Stimulated activated CD4-positive, alpha-beta T cell treated with anti-CD3 and anti-CD28 coated beads, Interleukin-4, amount 100 ng/mL, for 1 hour (primary cell): ENCODE results near the gene STK17B.

Experiments
- DNase-seq: peaks from one replicate; pipeline ENCODE4 v3.0.0-alpha.2; 2020

STK17B gene

DNA sequence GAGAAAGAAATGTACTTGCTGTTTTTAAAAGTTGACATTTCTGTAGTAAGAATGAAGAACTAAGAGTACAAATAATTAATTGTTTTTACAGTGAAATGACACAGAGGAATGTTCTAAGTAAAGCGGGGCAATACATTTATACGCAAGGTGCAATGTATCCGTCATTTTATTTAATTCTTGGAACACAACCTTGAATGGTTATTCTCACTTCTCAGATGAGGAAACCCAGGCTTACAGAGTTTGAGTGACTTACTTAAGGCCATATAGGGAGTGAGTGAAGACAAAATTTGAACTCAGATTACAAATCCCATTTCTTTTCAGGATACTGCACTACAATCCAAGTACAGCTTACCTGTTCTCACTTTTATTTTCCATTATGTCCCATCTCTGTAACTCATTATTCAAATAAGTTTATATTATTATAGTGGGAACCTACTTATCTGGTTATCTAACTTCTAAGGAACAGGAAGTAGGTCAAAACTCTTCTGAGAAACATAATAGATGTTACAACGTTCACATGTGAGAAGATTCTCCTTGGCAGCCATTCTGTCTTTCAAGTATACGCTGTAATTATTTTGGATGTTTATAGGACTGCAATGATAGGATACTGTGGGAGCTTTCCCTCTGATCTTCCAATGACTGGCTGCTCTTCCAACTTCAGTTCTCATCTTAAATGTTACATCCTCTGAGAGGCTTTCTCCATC is 12.3 kb upstream of the STK17B start:
- DNase-seq = no peak

DNA sequence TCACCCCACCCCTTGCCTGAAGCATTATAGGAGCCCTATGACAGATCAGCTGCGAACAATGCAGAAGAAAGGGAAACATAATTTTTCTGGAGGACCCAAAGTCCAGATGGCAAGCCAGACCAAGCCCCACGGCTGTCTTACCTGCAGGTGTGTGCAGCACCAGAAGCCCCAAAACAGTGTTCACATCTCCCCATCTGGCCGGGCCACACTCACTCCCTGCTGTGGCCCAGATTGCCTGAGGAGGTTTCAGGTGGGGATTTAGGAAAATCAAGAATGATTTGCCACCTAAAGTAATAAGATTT is 11.7 kb upstream of the STK17B start:
- DNase-seq = no peak

DNA sequence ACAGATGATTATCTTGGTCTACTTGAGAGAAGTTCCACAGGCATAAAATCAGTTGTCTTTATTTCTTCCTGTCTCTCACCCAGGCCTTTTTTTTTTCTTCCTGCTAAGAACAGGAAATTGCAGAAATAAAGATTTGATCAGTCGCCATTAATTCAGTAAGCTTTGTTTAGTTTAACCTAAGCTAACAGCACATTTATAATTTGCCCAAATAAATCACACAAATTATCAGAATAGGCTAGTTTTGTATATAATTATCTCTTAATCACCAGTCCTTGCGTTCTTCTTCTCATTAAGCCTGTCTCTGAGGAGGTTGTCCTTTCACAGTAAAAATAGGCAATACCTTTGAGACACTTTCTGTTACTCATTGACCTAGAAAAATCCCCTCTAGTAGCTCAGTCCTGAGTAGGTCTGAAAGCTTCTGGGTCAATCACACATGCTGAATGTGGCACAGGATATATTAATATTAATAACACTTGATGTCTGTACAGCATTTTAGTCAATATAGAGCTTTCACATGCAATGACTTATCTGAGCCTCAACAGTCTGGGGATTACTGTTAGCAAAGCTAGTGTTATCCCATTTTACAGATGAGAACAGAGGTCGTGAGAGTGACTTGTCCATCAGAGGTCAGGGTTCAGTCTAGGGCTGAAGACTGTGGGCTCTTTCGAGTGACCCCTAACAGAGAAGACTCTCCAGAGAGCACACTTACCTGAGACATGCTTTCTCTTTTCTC is 11.2 kb upstream of the STK17B start:
- no peak for DNase-seq

DNA sequence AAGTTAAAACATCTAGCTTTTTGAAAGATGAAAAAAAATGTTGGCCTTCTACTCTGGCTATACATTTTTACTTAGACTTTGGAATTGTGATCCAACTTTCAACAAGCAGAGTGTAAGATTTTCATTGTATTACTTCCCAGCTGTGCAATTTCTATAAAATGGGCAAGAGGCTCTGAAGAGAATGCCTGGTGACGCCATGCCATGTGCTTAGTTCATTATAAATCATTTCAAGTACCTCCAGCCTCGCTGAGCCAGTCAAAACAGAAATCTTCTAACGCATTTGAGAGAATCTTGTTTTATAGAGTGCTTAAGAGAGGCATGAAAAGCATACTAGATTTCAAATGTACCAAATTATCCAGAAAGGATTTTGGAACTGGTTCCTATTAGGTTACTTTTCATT is 10.1 kb upstream of the STK17B start:
- no peak for DNase-seq

DNA sequence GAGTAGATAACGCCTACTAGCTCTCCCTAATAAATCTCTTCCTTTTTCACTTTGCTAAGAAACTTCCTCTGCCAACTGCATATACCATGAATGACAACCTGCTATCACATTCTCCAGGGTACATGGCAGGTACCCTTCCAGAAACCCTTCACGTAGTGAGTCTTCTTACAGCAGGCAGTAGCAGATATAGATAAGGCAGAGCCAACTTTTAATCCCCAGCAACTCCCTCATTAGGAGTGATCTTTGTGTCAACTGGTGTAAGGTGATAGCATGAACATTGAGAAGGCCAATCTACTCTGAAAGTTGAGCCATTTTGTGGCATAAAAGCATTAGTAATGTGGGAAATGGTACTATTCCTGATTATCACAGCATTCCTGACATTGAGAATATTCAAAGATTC is 5.7 kb upstream of the STK17B start:
- no peak for DNase-seq

DNA sequence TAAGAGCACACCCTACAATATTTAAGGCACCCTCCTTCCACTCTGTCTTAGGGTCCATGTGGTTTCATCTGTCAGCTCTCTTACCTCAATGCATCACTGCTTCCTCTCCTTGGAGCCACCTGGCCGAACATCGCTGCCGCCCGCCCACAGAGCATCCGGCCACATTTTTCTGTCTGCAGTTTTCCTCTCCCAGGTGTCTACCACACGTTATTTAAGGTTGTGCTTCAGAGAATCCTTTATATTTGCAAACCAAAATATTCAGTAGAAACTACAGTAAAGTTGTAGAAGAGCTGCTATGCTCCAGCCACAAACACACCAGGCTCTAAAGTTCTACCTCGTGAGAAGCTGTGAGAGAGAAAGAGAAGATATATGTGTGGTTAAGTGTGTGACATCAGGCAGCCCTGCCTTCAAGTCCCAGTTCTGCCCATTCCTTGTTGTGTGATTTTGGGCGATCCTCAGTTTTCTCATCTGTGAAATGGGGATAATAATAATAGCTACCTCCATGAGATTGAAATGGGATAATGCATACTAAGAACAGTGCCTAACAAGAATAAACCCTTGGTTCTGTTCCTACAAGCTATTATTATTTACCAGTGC is 4.9 kb upstream of the STK17B start:
- DNase-seq = peak; percentile 68

DNA sequence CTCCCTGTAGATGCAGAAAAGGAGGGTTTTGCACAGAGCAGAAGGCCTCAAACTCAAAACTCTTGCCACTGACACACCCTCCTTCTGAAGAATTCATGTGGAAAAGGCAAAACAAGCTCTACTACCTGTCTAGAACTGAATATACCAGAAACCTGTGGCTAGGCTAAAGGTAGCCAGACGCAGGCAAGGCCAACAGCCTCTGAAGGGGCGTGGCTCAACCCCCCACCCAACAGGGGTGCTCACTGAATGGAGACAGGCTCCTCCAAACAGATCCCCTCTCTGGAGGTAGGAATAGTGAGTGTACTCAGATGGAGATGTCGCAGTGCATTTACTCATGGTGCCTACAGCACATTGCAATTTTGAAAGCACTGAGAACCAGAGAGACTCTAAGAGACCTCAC is 3.0 kb upstream of the STK17B start:
- no peak for DNase-seq

DNA sequence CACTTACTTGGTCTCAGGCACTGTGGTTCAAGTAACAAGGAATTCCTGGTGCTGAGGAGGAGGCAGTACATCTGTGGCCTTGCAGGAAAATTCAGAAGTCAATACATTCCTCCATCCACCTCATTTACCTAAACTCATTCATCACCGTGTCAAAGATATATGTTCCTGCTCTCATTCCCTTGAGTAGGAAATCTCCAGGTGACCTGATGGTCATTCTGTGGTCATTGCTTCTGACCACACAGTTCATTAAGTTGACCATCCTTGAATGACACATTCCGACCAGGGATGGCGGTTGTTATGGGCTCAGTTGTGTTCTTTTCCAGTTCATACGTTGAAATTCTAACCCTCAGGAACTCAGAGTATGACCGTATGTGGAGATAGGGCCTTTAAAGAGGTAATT is 2.1 kb upstream of the STK17B start:
- DNase-seq = no peak

DNA sequence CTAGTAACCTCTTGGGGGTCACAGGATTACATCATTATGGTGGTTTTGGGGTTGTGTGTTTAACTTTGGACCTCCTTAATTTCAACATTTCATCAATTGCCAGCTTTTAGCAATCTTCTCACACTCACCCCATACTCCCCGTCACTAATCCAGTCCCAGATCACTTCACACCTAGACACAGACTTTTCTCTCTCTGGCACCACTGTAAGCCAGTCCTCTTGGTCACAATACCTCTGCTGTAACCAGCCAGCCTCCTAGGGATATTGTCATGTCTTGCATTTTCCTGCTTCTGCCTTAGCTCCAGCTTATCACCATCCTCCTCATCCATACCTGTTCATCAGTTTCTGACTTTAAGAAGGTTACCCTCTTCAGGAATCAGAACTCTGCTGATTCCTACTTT is 1.6 kb upstream of the STK17B start:
- no peak for DNase-seq

DNA sequence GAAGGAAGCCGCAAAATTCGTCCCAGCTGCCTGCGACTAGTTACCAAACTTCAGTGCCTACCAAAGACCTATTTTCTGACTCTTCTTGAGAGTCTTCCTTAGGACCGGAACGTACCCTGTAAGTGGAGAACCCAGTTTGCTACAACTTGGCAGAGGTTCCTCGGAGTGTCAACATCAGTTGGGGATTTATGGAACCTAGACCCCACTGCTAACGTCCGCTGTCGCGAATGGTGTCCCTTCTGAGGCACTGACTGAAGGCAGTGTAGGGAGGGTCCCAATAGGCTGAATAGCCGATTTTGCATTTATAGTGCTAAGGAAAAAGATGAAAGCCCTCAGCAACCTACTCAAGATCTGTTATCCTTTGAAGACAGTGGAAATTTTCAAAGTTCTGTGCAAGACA is 568 bp upstream of the STK17B start:
- DNase-seq = no peak

DNA sequence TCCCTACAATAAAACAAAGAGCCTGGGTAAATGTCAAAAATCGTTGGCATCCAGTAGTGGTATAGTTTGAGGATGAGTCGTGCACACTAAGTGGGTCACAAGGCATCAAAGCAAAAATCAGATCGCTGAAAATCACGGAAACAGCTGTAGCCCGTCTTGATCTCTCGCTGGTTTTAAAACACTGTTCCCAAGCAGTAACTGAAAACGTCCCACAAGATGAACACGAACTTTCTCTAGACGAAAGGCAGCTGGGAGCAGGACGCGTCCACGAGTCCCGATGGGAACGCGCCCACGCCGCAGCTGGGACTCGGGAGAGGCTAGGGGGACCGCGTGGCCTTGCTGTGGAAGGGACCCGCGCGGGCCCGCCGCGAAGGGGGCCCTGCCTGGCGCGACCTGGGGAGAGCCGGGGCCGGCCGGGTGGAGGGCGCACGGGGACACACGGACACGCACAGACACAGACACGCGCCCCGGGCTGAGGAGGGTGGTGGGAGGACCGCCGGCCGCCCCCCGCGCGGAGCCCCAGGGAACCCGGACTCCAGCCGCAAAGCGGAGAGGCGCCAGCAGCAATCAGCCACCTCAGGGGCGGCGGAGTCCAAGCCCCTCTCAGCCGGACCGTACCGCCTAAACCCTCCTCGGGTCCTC is 651 bp downstream of the STK17B start:
- no peak for DNase-seq

DNA sequence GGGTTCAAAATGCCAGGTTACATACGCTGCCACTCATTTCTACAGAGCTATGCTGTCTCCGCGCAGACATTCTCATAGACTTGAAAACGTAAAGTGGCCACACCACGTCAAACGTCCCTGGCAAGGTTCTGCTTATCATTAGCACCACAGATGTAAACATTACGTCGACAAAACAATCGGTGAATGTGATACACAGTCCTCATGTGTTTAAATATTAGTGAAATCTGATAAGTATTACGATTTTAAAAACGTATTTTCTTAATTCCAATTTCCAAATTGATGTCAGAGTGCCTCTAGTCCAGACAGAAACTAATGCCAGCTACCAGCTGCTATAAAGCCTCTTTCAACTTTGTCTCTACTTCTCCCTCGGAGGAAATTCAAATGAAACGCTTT is 1.2 kb downstream of the STK17B start:
- DNase-seq = no peak

DNA sequence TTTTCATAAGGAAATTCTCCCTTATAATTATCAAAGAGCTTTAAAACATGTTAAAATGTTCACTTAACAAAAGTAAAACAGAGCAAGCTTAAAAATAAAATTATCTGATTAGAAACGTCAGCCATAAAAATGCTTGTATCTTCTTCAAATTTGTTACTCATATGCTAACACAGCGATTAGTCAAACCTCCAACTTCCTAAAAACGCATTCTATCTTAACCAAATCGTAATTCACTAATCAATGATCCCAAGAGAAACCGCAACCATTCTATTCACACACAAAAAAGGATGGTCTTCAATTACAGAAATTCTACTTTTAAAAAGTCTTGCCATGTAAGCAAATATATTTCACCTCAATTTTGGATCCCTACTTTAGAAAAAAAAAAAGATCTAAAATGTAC is 1.9 kb downstream of the STK17B start:
- no peak for DNase-seq

DNA sequence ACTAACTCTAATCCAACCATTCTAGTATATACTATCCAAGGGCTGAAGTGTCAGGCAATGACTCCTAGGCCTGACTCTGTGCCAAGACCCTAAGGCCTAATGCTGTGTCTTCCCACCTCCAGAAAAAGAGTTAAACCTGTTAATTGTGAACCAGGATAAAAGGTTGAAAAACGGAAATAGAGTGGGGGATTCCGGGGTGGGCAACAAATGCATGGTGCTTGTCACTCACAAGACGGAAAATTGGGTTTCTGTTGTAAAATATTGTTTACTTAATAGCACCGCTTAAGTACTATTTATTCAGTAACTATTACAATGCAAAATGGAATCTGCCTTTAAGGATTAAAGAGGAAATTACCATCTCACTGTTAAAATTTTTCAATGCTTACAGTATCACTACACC is 3.2 kb downstream of the STK17B start:
- no peak for DNase-seq

DNA sequence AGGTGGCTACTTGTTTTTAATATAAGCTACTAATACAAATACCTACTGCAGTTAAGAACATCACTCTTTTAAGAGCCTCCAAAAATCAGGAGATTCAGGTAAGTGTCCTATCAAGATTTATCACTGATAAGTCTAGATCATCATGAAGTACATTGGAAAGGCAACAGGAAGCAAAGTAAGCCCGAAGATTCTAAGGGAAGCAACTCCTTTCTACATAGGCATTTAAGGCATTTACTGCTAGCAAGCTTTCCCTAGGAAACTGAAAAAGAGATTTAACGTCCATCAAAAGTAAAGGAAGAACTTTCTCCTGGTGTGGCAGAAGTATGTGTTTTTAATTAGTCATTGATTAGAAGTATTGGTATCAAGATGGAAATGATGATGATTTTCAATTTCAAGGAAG is 3.7 kb downstream of the STK17B start:
- DNase-seq = no peak

DNA sequence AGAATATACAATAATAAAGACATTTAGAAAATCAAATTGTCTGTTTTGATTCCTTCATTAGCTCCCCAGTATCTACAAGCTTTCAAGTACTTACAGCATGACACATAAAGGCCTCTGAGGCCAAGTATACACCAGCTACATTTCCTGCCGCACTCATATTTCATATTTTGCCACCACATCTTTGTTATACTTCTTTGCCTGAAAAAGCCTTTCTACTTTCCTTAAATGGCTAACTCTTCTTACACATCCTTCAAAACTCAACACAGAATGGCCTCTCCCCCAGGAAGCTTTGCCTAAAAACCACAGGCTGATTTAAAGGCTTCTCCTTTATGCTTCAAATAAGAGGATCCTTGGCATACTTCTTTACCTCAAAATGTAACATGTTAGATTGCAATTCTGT is 4.5 kb downstream of the STK17B start:
- no peak for DNase-seq

DNA sequence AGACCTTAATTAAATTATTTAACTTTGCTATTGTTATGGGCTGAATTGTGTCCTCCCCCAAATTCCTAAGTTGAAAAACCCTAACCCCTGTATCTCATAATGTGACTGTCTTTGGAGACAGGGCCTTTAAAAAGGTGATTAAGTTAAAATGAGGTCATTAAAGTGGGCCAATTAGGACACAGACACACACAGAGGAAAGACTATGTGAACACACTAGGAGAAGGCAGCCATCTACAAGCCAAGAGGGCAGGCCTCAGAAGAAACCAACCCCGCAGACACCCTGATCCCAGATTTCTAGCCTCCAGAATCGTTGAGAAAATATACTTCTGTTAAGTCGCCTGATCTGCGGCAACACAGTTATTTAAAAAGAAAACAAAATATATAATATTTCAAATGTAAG is 6.4 kb downstream of the STK17B start:
- no peak for DNase-seq

DNA sequence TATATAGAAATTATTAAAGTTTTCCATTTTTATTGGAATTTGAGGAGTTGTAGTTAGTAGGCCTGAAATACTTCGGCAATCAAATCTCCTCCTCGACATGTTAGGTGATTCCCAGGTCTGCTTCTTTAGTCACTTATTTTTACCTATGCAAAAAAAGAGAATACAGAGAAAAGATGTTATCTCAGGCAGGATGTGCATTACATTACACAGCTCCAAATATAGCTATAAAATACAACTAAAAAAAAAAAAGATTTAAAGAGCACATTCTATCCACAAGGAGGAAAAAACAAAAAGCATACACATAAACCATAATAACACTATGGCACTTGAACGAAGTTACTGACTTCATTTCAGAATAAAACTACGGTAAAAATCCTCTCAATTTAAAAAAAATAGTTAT is 8.1 kb downstream of the STK17B start:
- no peak for DNase-seq

DNA sequence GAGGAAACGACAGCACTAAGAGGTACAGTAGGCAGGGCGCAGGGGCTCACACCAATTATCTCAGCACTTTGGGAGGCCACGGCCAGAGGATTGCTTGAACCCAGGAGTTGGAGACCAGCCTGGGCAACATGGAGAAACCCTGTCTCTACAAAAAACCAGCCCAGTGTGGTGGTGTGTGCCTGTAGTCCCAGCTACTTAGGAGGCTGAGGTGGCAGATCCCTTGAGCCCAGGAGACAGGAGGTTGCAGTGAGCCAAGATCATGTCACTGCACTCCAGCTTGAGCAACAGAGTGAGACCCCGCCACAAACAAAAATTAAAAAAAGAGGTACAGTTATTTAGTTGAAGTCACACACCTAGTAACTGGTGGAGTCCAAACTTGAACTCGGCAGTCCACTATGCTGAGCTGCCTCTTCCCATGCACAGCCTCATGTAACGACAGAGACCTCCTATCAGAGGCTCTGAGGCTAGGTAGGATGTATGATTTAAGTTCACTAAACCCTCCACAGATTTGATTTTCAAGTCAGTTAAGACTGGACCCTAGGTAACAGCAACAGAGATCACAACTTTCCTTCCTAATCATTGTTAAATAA is 8.7 kb downstream of the STK17B start:
- DNase-seq = no peak

DNA sequence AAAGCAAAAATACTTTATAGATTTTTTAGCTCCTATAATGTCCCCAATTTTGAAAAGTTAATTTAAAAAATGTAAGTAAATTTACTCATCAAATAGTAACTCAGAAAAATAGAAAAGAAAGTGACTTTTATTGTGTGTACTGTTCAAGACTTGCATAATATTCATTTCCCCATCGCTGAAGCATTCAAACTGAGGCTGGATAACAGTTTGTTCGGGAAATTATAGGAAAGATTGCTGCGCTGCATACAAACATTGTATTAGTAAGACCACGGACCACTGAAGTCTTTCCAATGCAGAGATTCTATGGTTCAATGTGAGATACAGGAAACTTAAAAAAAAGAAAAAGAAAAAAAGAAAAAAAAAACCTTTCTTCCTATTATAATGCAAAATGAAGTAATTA is 10.4 kb downstream of the STK17B start:
- DNase-seq = no peak

DNA sequence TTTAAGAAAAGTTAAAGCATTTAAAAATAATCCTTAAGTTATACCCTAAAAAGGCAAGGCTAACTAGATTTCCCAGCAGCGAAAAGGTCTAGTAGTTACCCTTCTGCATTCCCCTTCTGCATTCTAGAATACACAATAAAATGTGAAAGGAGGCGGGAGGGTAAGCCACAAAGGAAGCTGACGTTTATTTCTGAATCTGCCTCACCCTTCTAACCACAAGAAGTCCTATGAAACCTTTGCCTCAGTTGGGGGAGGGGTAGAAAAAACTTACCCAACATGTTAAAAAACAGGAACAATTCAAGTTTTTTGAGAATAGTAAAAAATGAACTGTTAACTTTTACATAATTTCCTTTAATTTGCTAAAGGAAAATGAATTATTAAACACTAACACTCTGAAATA is 11.3 kb downstream of the STK17B start:
- DNase-seq = no peak

DNA sequence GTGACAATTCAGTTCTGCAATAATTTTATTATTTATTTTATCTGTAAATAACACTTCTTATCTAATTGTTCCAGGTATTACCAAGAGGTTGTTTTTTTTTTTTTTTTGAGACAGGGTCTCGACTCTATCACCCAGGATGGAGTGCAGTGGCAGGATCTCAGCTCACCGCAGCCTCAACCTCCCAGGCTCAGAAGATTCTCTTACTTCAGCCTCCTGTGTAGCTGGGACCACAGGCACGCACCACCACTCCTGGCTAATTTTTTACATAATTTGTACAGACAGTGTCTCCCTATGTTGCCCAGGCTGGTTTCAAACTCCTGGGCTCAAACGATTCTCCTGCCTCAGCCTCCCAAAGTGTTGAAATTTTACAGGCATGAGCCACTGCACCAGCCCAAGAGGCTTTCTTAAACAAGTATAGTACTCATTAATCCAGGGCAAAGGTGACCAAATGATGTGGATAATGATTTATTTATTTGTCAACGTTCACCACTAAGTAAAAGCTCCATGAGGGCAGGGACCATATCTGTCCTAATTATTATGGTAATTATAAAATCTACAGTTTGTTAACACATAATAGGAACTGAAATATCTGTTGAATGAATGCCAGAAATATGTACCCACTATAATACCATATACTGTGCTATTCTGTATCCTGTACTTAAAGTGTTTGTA is 12.0 kb downstream of the STK17B start:
- DNase-seq = no peak

DNA sequence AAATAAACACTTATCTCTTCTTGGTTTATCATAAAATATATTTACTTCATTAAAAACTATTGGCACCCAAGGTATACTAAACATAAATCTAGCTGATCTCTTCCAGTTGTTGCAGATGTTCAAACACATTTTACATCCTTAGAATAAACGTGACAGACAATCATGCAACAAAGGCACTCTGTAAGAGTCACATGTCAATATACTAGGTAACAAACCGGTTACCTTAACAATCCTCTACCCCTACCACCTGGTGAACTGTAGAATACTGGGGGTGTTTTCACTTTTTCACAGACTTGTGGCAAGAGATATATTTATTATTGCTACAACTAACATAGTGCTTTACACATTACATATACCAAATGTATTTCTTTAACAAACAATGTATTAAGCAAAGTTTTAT is 15.8 kb downstream of the STK17B start:
- no peak for DNase-seq
